ENCODE results near the gene CSNK1A1.
"Not testable (repeated sequence)": the region's sequence is repeated elsewhere in the genome, so short reads cannot be mapped to it uniquely, and the experiment has no call there.

CSNK1A1 gene

GRCh38 chr5:149551227-149552037 is at the start of gene CSNK1A1:
Gene CSNK1A1 (minus strand): TSS chr5:149551439. CDS start chr5:149550964, 475 bp downstream.
- Histone ChIP-seq H3K4me3 (ENCODE audit: low read length) (peak within 1 kb of the TSS; percentile 98), H3K9ac (ENCODE audit: low read length) (peak within 1 kb of the TSS; percentile 99), H3K27ac (ENCODE audit: low read depth, low read length) (peak within 1 kb of the TSS; percentile 98), H3K4me1 (ENCODE audit: control insufficient read depth, insufficient read depth, low read length) (peaks cover 15% of the 10 kb centered on the region), H3K27me3 (ENCODE audit: control insufficient read depth, insufficient read depth, low read length) (no peaks in the 10 kb centered on the region), H3K36me3 (ENCODE audit: control insufficient read depth, insufficient read depth, low read length) (peaks cover 2% of the 10 kb centered on the region)

GRCh38 chr5:149600932-149601331 is 49.7 kb upstream of the CSNK1A1 start:
- no peaks in the 10 kb centered on the region for H3K4me1 ChIP-seq (ENCODE audit: control insufficient read depth, insufficient read depth, low read length)
- H3K27me3 ChIP-seq (ENCODE audit: control insufficient read depth, insufficient read depth, low read length): no peaks in the 10 kb centered on the region
- H3K4me3 ChIP-seq (ENCODE audit: low read length): no peak overlapping the region
- no peak overlapping the region for H3K27ac ChIP-seq (ENCODE audit: low read depth, low read length)
- peaks cover 10% of the 10 kb centered on the region for H3K36me3 ChIP-seq (ENCODE audit: control insufficient read depth, insufficient read depth, low read length)
- H3K9ac ChIP-seq (ENCODE audit: low read length): no peak overlapping the region

- no peak overlapping the region for H3K27ac ChIP-seq (ENCODE audit: low read depth, low read length)
- no peak overlapping the region for H3K4me3 ChIP-seq (ENCODE audit: low read length)
- no peaks in the 10 kb centered on the region for H3K27me3 ChIP-seq (ENCODE audit: control insufficient read depth, insufficient read depth, low read length)
- no peak overlapping the region for H3K9ac ChIP-seq (ENCODE audit: low read length)
- H3K36me3 ChIP-seq (ENCODE audit: control insufficient read depth, insufficient read depth, low read length): peaks cover 10% of the 10 kb centered on the region
- no peaks in the 10 kb centered on the region for H3K4me1 ChIP-seq (ENCODE audit: control insufficient read depth, insufficient read depth, low read length)
Observed at GRCh38 chr5:149599375-149599774, 48.1 kb upstream of the CSNK1A1 start.

GRCh38 chr5:149598966-149599365 is 47.7 kb upstream of the CSNK1A1 start:
- Histone ChIP-seq H3K27me3 (ENCODE audit: control insufficient read depth, insufficient read depth, low read length) (no peaks in the 10 kb centered on the region), H3K27ac (ENCODE audit: low read depth, low read length) (no peak overlapping the region), H3K4me3 (ENCODE audit: low read length) (no peak overlapping the region), H3K9ac (ENCODE audit: low read length) (no peak overlapping the region), H3K4me1 (ENCODE audit: control insufficient read depth, insufficient read depth, low read length) (no peaks in the 10 kb centered on the region), H3K36me3 (ENCODE audit: control insufficient read depth, insufficient read depth, low read length) (peaks cover 10% of the 10 kb centered on the region)

- not testable (repeated sequence) for H3K4me3 ChIP-seq (ENCODE audit: low read length); H3K36me3 ChIP-seq (ENCODE audit: control insufficient read depth, insufficient read depth, low read length); H3K9ac ChIP-seq (ENCODE audit: low read length); H3K27me3 ChIP-seq (ENCODE audit: control insufficient read depth, insufficient read depth, low read length); H3K4me1 ChIP-seq (ENCODE audit: control insufficient read depth, insufficient read depth, low read length); H3K27ac ChIP-seq (ENCODE audit: low read depth, low read length)
Observed at GRCh38 chr5:149598234-149598633, 47.0 kb upstream of the CSNK1A1 start.

GRCh38 chr5:149597618-149598017 is 46.4 kb upstream of the CSNK1A1 start:
- Histone ChIP-seq H3K4me3 (ENCODE audit: low read length) (no peak overlapping the region), H3K27me3 (ENCODE audit: control insufficient read depth, insufficient read depth, low read length) (no peaks in the 10 kb centered on the region), H3K36me3 (ENCODE audit: control insufficient read depth, insufficient read depth, low read length) (peaks cover 9% of the 10 kb centered on the region), H3K4me1 (ENCODE audit: control insufficient read depth, insufficient read depth, low read length) (no peaks in the 10 kb centered on the region), H3K9ac (ENCODE audit: low read length) (no peak overlapping the region), H3K27ac (ENCODE audit: low read depth, low read length) (no peak overlapping the region)

GRCh38 chr5:149596712-149597111 is 45.5 kb upstream of the CSNK1A1 start:
- H3K4me1 ChIP-seq (ENCODE audit: control insufficient read depth, insufficient read depth, low read length): no peaks in the 10 kb centered on the region
- H3K27ac ChIP-seq (ENCODE audit: low read depth, low read length): no peak overlapping the region
- peaks cover 6% of the 10 kb centered on the region for H3K36me3 ChIP-seq (ENCODE audit: control insufficient read depth, insufficient read depth, low read length)
- H3K27me3 ChIP-seq (ENCODE audit: control insufficient read depth, insufficient read depth, low read length): no peaks in the 10 kb centered on the region
- H3K9ac ChIP-seq (ENCODE audit: low read length): no peak overlapping the region
- H3K4me3 ChIP-seq (ENCODE audit: low read length): no peak overlapping the region

- not testable (repeated sequence) for H3K27ac ChIP-seq (ENCODE audit: low read depth, low read length)
Observed at GRCh38 chr5:149595105-149595504, 43.9 kb upstream of the CSNK1A1 start.

GRCh38 chr5:149594206-149594895 is 43.1 kb upstream of the CSNK1A1 start:
- Histone ChIP-seq H3K4me3 (ENCODE audit: low read length) (no peak overlapping the region), H3K4me1 (ENCODE audit: control insufficient read depth, insufficient read depth, low read length) (no peaks in the 10 kb centered on the region), H3K27me3 (ENCODE audit: control insufficient read depth, insufficient read depth, low read length) (no peaks in the 10 kb centered on the region), H3K9ac (ENCODE audit: low read length) (no peak overlapping the region), H3K36me3 (ENCODE audit: control insufficient read depth, insufficient read depth, low read length) (no peaks in the 10 kb centered on the region), H3K27ac (ENCODE audit: low read depth, low read length) (no peak overlapping the region)

More at GRCh38 chr5:149595105-149595504, 43.9 kb upstream of the CSNK1A1 start:
- H3K4me3 ChIP-seq (ENCODE audit: low read length); H3K4me1 ChIP-seq (ENCODE audit: control insufficient read depth, insufficient read depth, low read length); H3K9ac ChIP-seq (ENCODE audit: low read length); H3K27me3 ChIP-seq (ENCODE audit: control insufficient read depth, insufficient read depth, low read length); H3K36me3 ChIP-seq (ENCODE audit: control insufficient read depth, insufficient read depth, low read length): not testable (repeated sequence)

- Histone ChIP-seq H3K36me3 (ENCODE audit: control insufficient read depth, insufficient read depth, low read length) (no peaks in the 10 kb centered on the region), H3K27ac (ENCODE audit: low read depth, low read length) (no peak overlapping the region), H3K9ac (ENCODE audit: low read length) (no peak overlapping the region), H3K27me3 (ENCODE audit: control insufficient read depth, insufficient read depth, low read length) (no peaks in the 10 kb centered on the region), H3K4me1 (ENCODE audit: control insufficient read depth, insufficient read depth, low read length) (no peaks in the 10 kb centered on the region), H3K4me3 (ENCODE audit: low read length) (no peak overlapping the region)
Observed at GRCh38 chr5:149593370-149593769, 42.1 kb upstream of the CSNK1A1 start.

- Histone ChIP-seq H3K4me3 (ENCODE audit: low read length) (no peak overlapping the region), H3K4me1 (ENCODE audit: control insufficient read depth, insufficient read depth, low read length) (peaks cover 6% of the 10 kb centered on the region), H3K9ac (ENCODE audit: low read length) (no peak overlapping the region), H3K27me3 (ENCODE audit: control insufficient read depth, insufficient read depth, low read length) (no peaks in the 10 kb centered on the region), H3K36me3 (ENCODE audit: control insufficient read depth, insufficient read depth, low read length) (no peaks in the 10 kb centered on the region), H3K27ac (ENCODE audit: low read depth, low read length) (no peak overlapping the region)
Observed at GRCh38 chr5:149588936-149589335, 37.7 kb upstream of the CSNK1A1 start.

GRCh38 chr5:149586708-149587318 is 35.6 kb upstream of the CSNK1A1 start:
- Histone ChIP-seq H3K27ac (ENCODE audit: low read depth, low read length) (peak overlapping the region; percentile 44), H3K9ac (ENCODE audit: low read length) (no peak overlapping the region)

More at GRCh38 chr5:149586708-149587318, 35.6 kb upstream of the CSNK1A1 start:
- Histone ChIP-seq H3K4me1 (ENCODE audit: control insufficient read depth, insufficient read depth, low read length) (peaks cover 17% of the 10 kb centered on the region), H3K27me3 (ENCODE audit: control insufficient read depth, insufficient read depth, low read length) (no peaks in the 10 kb centered on the region), H3K4me3 (ENCODE audit: low read length) (no peak overlapping the region), H3K36me3 (ENCODE audit: control insufficient read depth, insufficient read depth, low read length) (no peaks in the 10 kb centered on the region)
